Fibroblast of skin of left quadriceps (primary cell): ENCODE measurements around the gene ANO3.
"Not testable (repeated sequence)": the region's sequence is repeated elsewhere in the genome, so short reads cannot be mapped to it uniquely, and the experiment has no call there.

Experiments
- DNase-seq, 2 experiments: peaks; one replicate each; pipeline ENCODE4 v3.0.0-alpha.2; 2013; ENCODE audit warnings: low read depth in 2 of 2

ANO3 gene

GRCh38 chr11:26331911-26332571 lies at the start of gene ANO3:
Gene ANO3 (plus strand): TSS chr11:26332130. CDS start chr11:26332276, 146 bp downstream.
- DNase-seq: peak; percentile 69 to 70

- no peak for DNase-seq
Observed at GRCh38 chr11:26283852-26284408, 48.0 kb upstream of the ANO3 start.

GRCh38 chr11:26285608-26286007 lies 46.3 kb upstream of the ANO3 start:
- DNase-seq: no peak

- no peak for DNase-seq
Observed at GRCh38 chr11:26286472-26287066, 45.4 kb upstream of the ANO3 start.

GRCh38 chr11:26287067-26287518 lies 44.8 kb upstream of the ANO3 start:
- DNase-seq: no peak

GRCh38 chr11:26297189-26297975 lies 34.5 kb upstream of the ANO3 start:
- peak; percentile 50 to 53 for DNase-seq

- DNase-seq: not testable (repeated sequence)
Observed at GRCh38 chr11:26316372-26316771, 15.6 kb upstream of the ANO3 start.

GRCh38 chr11:26319906-26320305 lies 12.0 kb upstream of the ANO3 start:
- no peak for DNase-seq

- DNase-seq: no peak
Observed at GRCh38 chr11:26321516-26321915, 10.4 kb upstream of the ANO3 start.

- no peak for DNase-seq
Observed at GRCh38 chr11:26322335-26323067, 9.4 kb upstream of the ANO3 start.

- DNase-seq: no peak
Observed at GRCh38 chr11:26323837-26324236, 8.1 kb upstream of the ANO3 start.

GRCh38 chr11:26324270-26324669 lies 7.7 kb upstream of the ANO3 start:
- no peak for DNase-seq

- DNase-seq: no peak
Observed at GRCh38 chr11:26326793-26327400, 5.0 kb upstream of the ANO3 start.

GRCh38 chr11:26329206-26329605 lies 2.7 kb upstream of the ANO3 start:
- DNase-seq: no peak

- DNase-seq: no peak
Observed at GRCh38 chr11:26330262-26330661, 1.7 kb upstream of the ANO3 start.

- DNase-seq: no peak
Observed at GRCh38 chr11:26332572-26332915, 614 bp downstream of the ANO3 start.

GRCh38 chr11:26333906-26334305 lies 2.0 kb downstream of the ANO3 start:
- no peak for DNase-seq

- peak in 1 of 2 experiments; percentile 6 for DNase-seq
Observed at GRCh38 chr11:26335903-26336302, 4.0 kb downstream of the ANO3 start.

- peak in 1 of 2 experiments; percentile 9 for DNase-seq
Observed at GRCh38 chr11:26344647-26345046, 12.7 kb downstream of the ANO3 start.

- no peak for DNase-seq
Observed at GRCh38 chr11:26348776-26349175, 16.8 kb downstream of the ANO3 start.

GRCh38 chr11:26350002-26350401 lies 18.1 kb downstream of the ANO3 start:
- DNase-seq: no peak
